ENCODE data around the gene DPH7. TPM values are rescaled to one million over a fixed set of nuclear protein-coding genes. Genes with fewer than 3 reads are reported as not detected.
"Not testable (repeated sequence)": the region's sequence is repeated elsewhere in the genome, so short reads cannot be mapped to it uniquely, and the experiment has no call there.

DPH7 gene
- total RNA-seq, 1 experiment from 2014 or later, result 35.9 TPM

GRCh38 chr9:137540536-137540935 lies 38.2 kb downstream of the DPH7 start:
- Histone ChIP-seq H3K27me3 (ENCODE audit: control insufficient read depth, insufficient read depth, low read length) (no peaks in the 10 kb centered on the region), H3K4me1 (ENCODE audit: control insufficient read depth, insufficient read depth, low read length) (no peaks in the 10 kb centered on the region), H3K4me3 (ENCODE audit: low read depth in 2 of 2, low read length in 2 of 2) (no peak overlapping the region), H3K9me3 (ENCODE audit: control insufficient read depth, insufficient read depth, low read depth, low read length) (no peaks in the 10 kb centered on the region), H3K27ac (ENCODE audit: low read length) (no peak overlapping the region), H3K36me3 (ENCODE audit: control insufficient read depth, insufficient read depth, low read length) (no peaks in the 10 kb centered on the region)
- intact Hi-C loops (cut with micrococcal nuclease; ENCODE audit: unreplicated experiment) (no loop called here), in situ Hi-C loops (cut with HindIII; ENCODE audit: low pct_unique_long_range_greater_than_20kb, low sequenced_read_pairs) (no loop called here)
- ATAC-seq, result peak; percentile 30; the same call in 1 of the 2 replicates
- BruUV-seq (replicated peaks), result no TSS peak
- no peak for DNase-seq (ENCODE audit: low read depth, low spot score)
- ChIA-PET POLR2A (no interaction called here), CTCF (no interaction called here)
- no peak for TF ChIP-seq SIN3A (IDR thresholded peaks at IDR 0.05; ENCODE audit: borderline replicate concordance, insufficient read depth, low read depth, low read length)
- no peak for TF ChIP-seq REST (IDR thresholded peaks at IDR 0.05; ENCODE audit: insufficient read depth in 1 of 2, low read depth in 2 of 2, low read length in 1 of 2)
- TF ChIP-seq POLR2AphosphoS5 (IDR thresholded peaks at IDR 0.05; ENCODE audit: low read depth, low read length), result no peak
- no peak for TF ChIP-seq CTCF (IDR thresholded peaks at IDR 0.05)
- TF ChIP-seq TCF7L2 (IDR thresholded peaks at IDR 0.05; ENCODE audit: low read depth, low read length), result no peak

- Histone ChIP-seq H3K27me3 (ENCODE audit: control insufficient read depth, insufficient read depth, low read length) (no peaks in the 10 kb centered on the region), H3K4me3 (ENCODE audit: low read depth in 2 of 2, low read length in 2 of 2) (no peak overlapping the region), H3K4me1 (ENCODE audit: control insufficient read depth, insufficient read depth, low read length) (peaks cover 7% of the 10 kb centered on the region; the same call in 1 of the 2 replicates), H3K9me3 (ENCODE audit: control insufficient read depth, insufficient read depth, low read depth, low read length) (no peaks in the 10 kb centered on the region), H3K27ac (ENCODE audit: low read length) (no peak overlapping the region), H3K36me3 (ENCODE audit: control insufficient read depth, insufficient read depth, low read length) (no peaks in the 10 kb centered on the region)
- CTCF ChIA-PET, result no interaction called here
- intact Hi-C loops (cut with micrococcal nuclease; ENCODE audit: unreplicated experiment) (no loop called here), in situ Hi-C loops (cut with HindIII; ENCODE audit: low pct_unique_long_range_greater_than_20kb, low sequenced_read_pairs) (no loop called here)
- ATAC-seq (no peak), DNase-seq (ENCODE audit: low read depth, low spot score) (no peak)
- POLR2A ChIA-PET, result no interaction called here
- BruUV-seq (replicated peaks), result no TSS peak
- TF ChIP-seq CTCF (IDR thresholded peaks at IDR 0.05), result no peak
- no peak for TF ChIP-seq POLR2AphosphoS5 (IDR thresholded peaks at IDR 0.05; ENCODE audit: low read depth, low read length)
- no peak for TF ChIP-seq TCF7L2 (IDR thresholded peaks at IDR 0.05; ENCODE audit: low read depth, low read length)
- no peak for TF ChIP-seq REST (IDR thresholded peaks at IDR 0.05; ENCODE audit: insufficient read depth in 1 of 2, low read depth in 2 of 2, low read length in 1 of 2)
- TF ChIP-seq SIN3A (IDR thresholded peaks at IDR 0.05; ENCODE audit: borderline replicate concordance, insufficient read depth, low read depth, low read length), result no peak
Measured at GRCh38 chr9:137538058-137538457, 40.7 kb downstream of the DPH7 start.

GRCh38 chr9:137536594-137537131 lies 42.1 kb downstream of the DPH7 start:
- in situ Hi-C loops (cut with HindIII; ENCODE audit: low pct_unique_long_range_greater_than_20kb, low sequenced_read_pairs); H3K4me1 ChIP-seq (ENCODE audit: control insufficient read depth, insufficient read depth, low read length); POLR2A ChIA-PET; DNase-seq (ENCODE audit: low read depth, low spot score); BruUV-seq (replicated peaks); H3K27ac ChIP-seq (ENCODE audit: low read length); H3K27me3 ChIP-seq (ENCODE audit: control insufficient read depth, insufficient read depth, low read length); H3K4me3 ChIP-seq (ENCODE audit: low read depth in 2 of 2, low read length in 2 of 2); ATAC-seq; H3K36me3 ChIP-seq (ENCODE audit: control insufficient read depth, insufficient read depth, low read length); H3K9me3 ChIP-seq (ENCODE audit: control insufficient read depth, insufficient read depth, low read depth, low read length); intact Hi-C loops (cut with micrococcal nuclease; ENCODE audit: unreplicated experiment): not testable (repeated sequence)
- CTCF ChIA-PET, result interaction anchor here (0.6 kb wide), 1 partner anchor 95 kb away, joined by 6 read pairs; no protein-coding TSS in a partner anchor
